Measurements from ENCODE around the gene COA8. TPM values are rescaled to one million over a fixed set of nuclear protein-coding genes. Genes with fewer than 3 reads are reported as not detected.
A peak's percentile ranks its signal among the peaks of the same experiment; 100 is the strongest.

Gene COA8
- total and polyA plus RNA-seq, 2 of the 4 experiments (the other 2 are of a cell fraction): 12.2 to 21.1 TPM

DNA sequence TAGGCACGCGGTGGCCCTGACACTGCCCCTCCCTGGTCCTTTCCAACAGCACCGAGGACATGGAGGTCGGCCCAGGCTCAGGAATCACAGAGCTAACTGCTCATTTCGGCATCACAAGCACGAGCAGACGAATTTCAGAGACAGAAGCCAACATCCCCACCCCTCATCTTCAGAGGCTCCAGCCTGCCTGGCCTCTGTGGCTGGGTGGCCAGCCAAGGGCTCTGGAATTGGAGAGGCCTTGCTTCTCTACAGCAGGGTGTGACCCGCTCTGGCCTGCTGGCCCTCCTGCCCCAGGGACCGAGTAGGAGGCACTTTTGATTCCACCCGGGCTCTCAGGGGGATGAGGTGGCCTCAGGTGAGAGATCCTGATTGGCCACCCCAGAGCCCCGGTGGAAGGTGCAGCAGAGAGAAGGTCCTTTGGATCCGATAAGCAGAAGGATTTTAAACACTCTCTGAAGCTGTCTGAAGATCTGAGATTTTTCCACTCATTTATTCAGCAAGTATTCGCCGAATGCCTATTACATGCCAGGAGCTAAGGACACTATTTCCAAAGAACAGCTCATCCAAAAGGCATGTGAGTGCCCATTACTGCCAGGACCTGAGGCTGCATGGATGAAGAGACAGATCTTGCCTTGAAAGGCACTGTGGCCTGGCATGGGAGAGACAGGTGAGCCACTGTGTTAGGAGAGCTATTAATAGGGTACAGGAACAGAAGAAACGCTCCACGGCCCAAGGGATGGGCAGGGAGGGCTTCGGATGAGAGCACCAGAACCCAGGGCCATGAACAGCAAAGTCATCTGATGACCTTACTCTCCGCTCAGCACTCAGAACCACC, 10.5 kb upstream of the COA8 start:
- peaks cover 4 to 36% of the 10 kb centered on the region in 2 experiments for H3K79me1 ChIP-seq (ENCODE audit: low read depth in 1 of 2, low read length in 2 of 2)
- dilution Hi-C loops (cut with HindIII; ENCODE audit: low sequenced_read_pairs, unreplicated experiment): no loop called here
- no peak overlapping the region for H3K56ac ChIP-seq (ENCODE audit: extremely low read depth, insufficient read depth, low read length)
- H3K18ac ChIP-seq (ENCODE audit: low read depth, low read length): no peak overlapping the region
- H2BK20ac ChIP-seq (ENCODE audit: low read depth, low read length): no peak overlapping the region
- H2AFZ ChIP-seq (replicated peaks; ENCODE audit: low read length, poor library complexity): peak overlapping the region; percentile 23
- H2BK5ac ChIP-seq (ENCODE audit: low read depth, low read length, poor library complexity, severe bottlenecking): no peak overlapping the region
- H4K8ac ChIP-seq (ENCODE audit: low read depth in 2 of 2, low read length in 2 of 2): peak overlapping the region in 1 of 2 experiments; percentile 11; a peak in 1 of 4 replicates
- peak overlapping the region; percentile 71; the same call in 1 of the 3 replicates for H2BK15ac ChIP-seq (ENCODE audit: low read depth, low read length)
- BruUV-seq (replicated peaks): no TSS peak
- no peak overlapping the region for H3K27ac ChIP-seq (ENCODE audit: insufficient read depth, low read length)
- no peaks in the 10 kb centered on the region for H3K27me3 ChIP-seq (ENCODE audit: control insufficient read depth, insufficient read depth, low read length)
- peak overlapping the region; percentile 85 for H2AK9ac ChIP-seq (replicated peaks; ENCODE audit: low read depth, low read length, poor library complexity)
- peak overlapping the region; percentile 69; the same call in 1 of the 2 replicates for H2AK5ac ChIP-seq (ENCODE audit: low read depth, low read length)
- TF ChIP-seq RAD21 (IDR thresholded peaks at IDR 0.05; ENCODE audit: low read length) (no peak), MXI1 (IDR thresholded peaks at IDR 0.05; ENCODE audit: borderline replicate concordance, low read depth, low read length) (no peak)
- H3K14ac ChIP-seq (replicated peaks; ENCODE audit: low read depth, low read length): peak overlapping the region; percentile 72; the same call in 1 of the 2 replicates
- no peak overlapping the region for H3K4me2 ChIP-seq (ENCODE audit: low read depth, low read length)
- no peak overlapping the region for H4K91ac ChIP-seq (ENCODE audit: insufficient read depth, low read depth, low read length)
- no peak overlapping the region for H3K4me3 ChIP-seq (ENCODE audit: insufficient read depth, low read depth, low read length)
- H3K36me3 ChIP-seq (ENCODE audit: control insufficient read depth, insufficient read depth, low read length): 0 out of 2 replicates have a peak, but pooled peaks cover 2% of the 10 kb centered on the region
- DNase-seq (peak; percentile 49), ATAC-seq (ENCODE audit: low read depth) (peak; percentile 57)
- H3K4ac ChIP-seq (ENCODE audit: low read depth, low read length): peak overlapping the region; percentile 53
- no peak overlapping the region; the same call in 1 of the 2 replicates for H3K23ac ChIP-seq (ENCODE audit: low read depth, low read length)
- WGBS, 2 experiments (ENCODE audit: extremely low coverage in 2 of 2, insufficient read length in 1 of 2): 39% methylated on average over 3 of the region's 18 CpGs; no CpG with 5 or more reads in 1 of the 2 experiments
- intact Hi-C loops (cut with micrococcal nuclease): no loop called here
- no peak overlapping the region for H4K5ac ChIP-seq (ENCODE audit: low read depth, low read length)
- H4K20me1 ChIP-seq (ENCODE audit: insufficient read depth, low read length): peaks cover 15% of the 10 kb centered on the region
- in situ Hi-C loops (cut with MboI; ENCODE audit: low sequenced_read_pairs): no loop called here
- H2BK120ac ChIP-seq (ENCODE audit: low read depth, low read length): no peak overlapping the region
- H3K4me1 ChIP-seq (ENCODE audit: control insufficient read depth, insufficient read depth, low read length): peaks cover 11% of the 10 kb centered on the region
- H3K9ac ChIP-seq (ENCODE audit: low read depth, low read length): no peak overlapping the region
- H3K9me3 ChIP-seq (ENCODE audit: control insufficient read depth, insufficient read depth, low read length): no peaks in the 10 kb centered on the region
- POLR2A ChIA-PET (ENCODE audit: unreplicated experiment): no interaction called here
- CTCF ChIA-PET: interaction anchor here (1.1 kb wide), 1 partner anchor 11 kb away, joined by 3 read pairs; no protein-coding TSS in a partner anchor
- peaks cover 8% of the 10 kb centered on the region; the same call in 1 of the 2 replicates for H3K9me1 ChIP-seq (ENCODE audit: insufficient read depth, low read length)
